ENCODE data around the gene NRXN2.

NRXN2 gene

DNA sequence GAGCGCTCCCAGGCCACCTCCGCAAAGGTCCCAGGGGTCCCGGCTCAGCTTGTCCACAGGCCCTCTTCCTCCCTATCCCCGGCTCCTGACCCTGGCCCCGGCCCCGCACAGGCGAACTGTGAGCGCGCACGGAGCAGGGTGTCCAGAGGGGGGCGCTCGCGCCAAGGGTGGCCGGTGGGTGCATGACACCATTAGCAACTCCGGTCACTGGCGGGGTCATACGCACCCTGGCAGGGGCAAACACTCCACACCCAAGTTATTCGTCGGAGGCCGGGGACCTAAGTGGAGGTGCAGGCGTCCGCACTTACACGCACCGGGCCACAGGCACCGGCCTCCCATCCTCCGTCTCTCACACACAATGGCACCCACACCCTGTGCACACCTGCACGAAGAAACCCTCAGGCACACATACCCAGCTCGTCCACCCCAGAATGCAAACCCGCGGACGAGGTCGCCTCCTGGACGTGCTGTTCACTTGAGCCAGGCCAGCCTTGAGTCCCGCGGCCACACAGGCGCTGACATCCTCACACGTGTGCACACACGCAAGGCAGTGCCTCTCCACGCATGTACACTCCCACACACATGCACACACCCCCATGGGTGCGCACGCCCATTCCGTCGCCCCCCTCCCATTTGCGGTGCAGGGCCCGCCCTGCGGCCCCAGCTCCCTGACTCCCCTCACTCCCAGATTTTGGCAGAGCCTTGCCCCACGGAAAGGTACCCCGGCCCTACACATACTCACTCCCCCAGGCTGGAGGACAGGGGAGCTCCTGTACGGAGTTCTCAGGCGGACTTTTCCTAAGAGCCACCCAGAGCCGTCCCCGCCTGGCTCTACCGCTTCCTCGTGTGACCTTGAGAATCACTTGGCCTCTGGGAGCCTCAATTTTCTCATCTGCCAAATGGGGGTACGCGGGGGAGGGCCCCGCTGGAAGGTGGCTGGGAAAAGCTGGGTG, 20.9 kb upstream of the NRXN2 start, which contains the start of gene RASGRP2:
RASGRP2 (minus strand) TSS at position 552 of the 953 bp plus-strand sequence. CDS start 1,276 bp downstream, outside the sequence.
- DNase-seq (ENCODE audit: low spot score) = peak; percentile 73

GRCh38 chr11:64742889-64743590, 20.0 kb upstream of the NRXN2 start:
- peak; percentile 94 for DNase-seq (ENCODE audit: low spot score)

- peak; percentile 53 for DNase-seq (ENCODE audit: low spot score)
Observed at GRCh38 chr11:64742087-64742888, 19.3 kb upstream of the NRXN2 start.

GRCh38 chr11:64741375-64742086, 18.5 kb upstream of the NRXN2 start:
- no peak for DNase-seq (ENCODE audit: low spot score)

DNA sequence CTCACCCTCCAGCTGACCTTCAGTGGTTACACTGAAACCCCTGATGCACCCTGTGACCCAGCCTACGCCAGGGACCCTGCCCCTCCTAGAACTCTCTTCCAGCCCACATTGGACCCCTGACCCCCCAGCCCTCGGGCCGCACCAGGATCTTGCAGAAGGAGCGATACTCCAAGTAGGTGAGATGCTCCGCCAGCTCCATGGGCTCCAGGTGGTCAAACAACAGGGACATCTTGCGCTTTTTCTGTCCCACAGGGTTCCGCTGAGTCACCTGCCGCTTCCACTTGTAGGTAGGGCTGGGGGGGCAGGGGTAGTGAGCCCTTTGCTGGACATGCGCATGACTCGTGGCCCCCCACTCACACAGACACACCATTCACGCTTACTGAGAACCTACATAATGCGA, 16.9 kb upstream of the NRXN2 start:
- DNase-seq (ENCODE audit: low spot score) = no peak

DNA sequence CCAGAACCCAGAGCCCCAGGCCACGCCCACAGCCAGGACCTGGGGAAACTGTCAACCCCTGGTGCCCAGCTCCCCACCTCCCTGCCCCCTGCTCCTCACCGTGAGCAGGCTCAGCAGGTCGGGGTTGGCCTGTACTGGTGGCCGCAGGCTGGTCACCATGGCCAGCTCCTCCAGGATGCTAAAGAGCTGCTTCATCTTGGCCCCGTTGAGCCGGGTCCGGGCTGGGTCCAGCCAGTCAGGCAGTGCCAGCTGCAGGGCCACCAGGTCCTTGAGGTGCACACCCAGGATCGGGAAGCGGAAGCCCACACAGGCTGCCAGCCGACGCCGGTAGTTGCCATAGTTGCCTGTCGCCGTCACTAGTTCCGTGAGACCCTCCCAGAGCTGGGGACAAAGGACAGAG, 13.7 kb upstream of the NRXN2 start:
- no peak for DNase-seq (ENCODE audit: low spot score)

GRCh38 chr11:64735725-64736259, 12.8 kb upstream of the NRXN2 start:
- DNase-seq (ENCODE audit: low spot score) = no peak

- DNase-seq (ENCODE audit: low spot score) = no peak
Observed at GRCh38 chr11:64734811-64735724, 12.1 kb upstream of the NRXN2 start.

- DNase-seq (ENCODE audit: low spot score) = no peak
Observed at GRCh38 chr11:64731601-64732000, 8.6 kb upstream of the NRXN2 start.

- no peak for DNase-seq (ENCODE audit: low spot score)
Observed at GRCh38 chr11:64729851-64730382, 6.9 kb upstream of the NRXN2 start.

DNA sequence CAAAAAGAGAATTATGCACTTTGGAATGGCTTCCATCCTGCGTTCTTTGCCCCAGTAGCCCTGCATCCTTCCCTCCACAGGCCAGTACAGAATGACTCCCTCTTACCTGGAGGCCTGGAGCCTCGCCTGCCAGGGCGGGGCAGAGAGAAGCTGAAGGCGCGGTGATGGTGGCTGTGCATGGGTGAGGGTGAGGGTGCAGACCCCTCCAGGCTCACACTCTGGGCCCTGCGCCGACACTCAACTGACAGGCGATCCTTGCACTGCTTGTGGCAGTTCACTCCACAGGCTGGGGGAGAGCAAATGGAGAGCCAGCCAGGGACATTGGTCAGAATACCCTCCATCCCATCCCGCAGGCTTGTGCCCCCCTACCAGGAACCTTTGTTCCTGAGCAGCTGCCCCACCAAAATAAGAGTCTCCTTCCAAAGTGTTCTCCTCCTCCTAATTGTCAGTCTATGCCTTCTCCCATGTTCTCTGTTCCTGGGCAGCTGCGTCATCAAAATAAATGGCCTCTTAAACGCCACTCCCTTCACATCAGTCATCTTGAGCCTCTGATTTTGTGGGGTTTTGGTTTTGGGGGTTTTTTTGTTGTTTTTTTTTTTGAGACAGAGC, 5.9 kb upstream of the NRXN2 start:
- no peak for DNase-seq (ENCODE audit: low spot score)

GRCh38 chr11:64726867-64727530, 4.0 kb upstream of the NRXN2 start:
- no peak for DNase-seq (ENCODE audit: low spot score)

DNA sequence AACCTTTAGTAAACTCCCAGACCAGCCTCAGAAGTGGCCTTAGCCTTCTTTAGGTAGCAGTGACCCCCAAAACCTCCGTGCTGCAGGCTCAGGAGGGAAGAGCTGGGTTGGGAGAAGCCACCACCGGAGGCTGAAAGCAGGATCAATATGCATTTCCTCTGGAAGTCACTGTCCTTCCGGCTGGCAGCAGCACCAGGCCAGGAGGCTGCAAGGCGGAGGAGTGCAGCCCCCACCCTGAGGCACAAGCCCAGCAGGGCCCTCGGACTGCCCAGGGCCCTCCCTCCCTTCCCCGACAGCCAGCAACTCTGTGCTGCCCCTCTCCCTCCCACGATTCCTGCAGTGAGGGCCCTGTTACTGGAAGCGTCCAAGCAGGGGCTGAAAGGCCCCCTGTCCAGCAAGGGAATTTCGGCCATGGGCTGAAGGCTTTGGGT, 3.2 kb upstream of the NRXN2 start:
- DNase-seq (ENCODE audit: low spot score) = no peak

- no peak for DNase-seq (ENCODE audit: low spot score)
Observed at GRCh38 chr11:64724863-64725532, 2.0 kb upstream of the NRXN2 start.

DNA sequence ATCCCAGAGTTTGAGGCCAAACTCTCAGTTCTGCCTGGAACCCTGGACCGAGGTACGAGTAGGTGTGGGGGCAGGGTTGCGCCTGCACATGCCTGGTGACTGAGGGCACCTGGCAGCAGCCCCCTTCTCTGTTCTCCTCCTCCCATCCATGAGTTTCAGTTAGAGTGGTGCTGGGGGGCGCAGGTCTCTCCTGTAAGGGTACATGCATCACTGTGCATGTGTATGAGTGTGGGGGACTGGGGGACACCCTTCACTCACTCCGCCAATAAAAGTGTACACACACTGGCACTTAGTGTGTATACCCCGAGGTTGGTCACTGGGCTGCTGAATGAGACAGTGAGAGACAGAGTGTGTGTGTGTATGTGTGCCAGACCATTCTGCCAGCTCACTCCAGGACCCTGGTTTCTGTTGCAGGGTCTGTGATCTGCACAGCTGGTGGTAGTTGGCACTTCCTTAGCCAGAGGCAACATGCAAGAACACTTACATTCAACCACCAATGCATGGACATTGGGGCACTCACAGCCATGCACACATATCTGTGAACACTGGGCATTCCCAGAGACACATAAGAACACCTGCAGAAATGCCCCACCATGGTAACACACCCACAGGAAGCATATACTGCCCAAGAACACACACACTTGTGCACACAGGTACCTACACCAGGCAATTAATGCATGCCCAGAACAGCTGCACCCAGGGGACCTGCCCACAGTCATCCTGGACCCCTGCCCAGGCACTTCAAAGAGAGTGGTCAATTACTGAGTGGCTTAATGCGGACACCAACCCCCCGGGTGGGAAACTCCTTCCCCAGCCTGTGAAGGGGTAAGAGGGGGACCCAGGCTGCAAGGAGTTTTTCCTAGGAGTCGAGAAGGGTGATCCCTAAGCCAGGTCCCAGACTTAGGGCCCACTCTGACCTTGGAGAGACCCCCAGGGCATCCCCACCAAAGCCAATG, 1.2 kb upstream of the NRXN2 start:
- no peak for DNase-seq (ENCODE audit: low spot score)

DNA sequence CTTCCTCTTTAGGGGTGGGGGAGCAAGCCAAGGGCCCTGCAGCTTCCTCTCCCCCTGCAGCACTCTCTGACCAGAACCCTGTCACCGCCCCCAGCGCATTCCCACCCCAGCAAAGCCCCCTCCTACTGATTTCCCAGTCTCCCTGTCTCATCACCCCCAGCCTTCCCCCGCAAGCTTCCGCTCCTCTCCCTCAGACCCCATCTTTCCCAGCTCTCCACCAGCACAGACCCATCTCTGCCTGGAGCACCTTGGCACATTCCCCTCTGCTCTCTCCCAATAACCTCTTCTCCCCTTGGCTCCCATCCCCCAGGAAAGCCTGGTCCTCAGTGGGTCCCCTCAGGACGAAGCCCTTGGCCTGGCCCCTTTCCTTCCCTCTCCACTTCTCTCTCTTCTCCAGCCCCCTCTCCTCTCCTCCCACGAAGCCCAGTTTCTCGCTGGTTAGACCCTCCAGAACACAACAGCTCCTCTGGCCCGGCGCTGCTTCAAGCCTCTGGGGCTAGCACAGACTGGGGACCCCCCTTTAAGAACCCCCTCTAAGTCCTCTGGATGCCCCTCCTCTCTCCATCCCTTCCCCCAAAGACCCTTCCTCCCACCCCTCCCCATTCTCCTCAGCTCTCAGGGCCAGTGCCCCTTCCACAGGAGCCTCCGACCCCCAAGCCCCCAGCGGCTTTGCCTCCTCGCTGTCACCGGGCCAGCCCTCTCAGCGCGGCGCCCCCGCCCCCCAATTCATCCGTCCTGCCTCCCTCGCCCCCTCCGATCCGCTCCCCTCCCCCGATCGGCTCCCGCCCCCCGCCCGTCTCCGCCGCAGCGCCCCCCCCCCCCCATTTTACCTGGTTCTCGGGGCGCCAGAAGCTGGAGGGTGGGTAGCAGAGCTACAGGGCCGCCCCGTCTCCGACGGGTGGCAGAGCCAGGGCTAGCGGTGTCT, 594 bp downstream of the NRXN2 start:
- DNase-seq (ENCODE audit: low spot score) = no peak
